ENCODE results near the gene SCPEP1. TPM values are rescaled to one million over a fixed set of nuclear protein-coding genes. Genes with fewer than 3 reads are reported as not detected.
"Not testable (repeated sequence)": the region's sequence is repeated elsewhere in the genome, so short reads cannot be mapped to it uniquely, and the experiment has no call there.

Gene SCPEP1
- total and polyA plus RNA-seq, 2 of the 13 experiments (the other 11 are each of a cell fraction or from before 2014, with no cell fraction given) = 24.3 to 27.3 TPM

GRCh38 chr17:56978441-56979090 is 635 bp downstream of the SCPEP1 start (continued):
- TF ChIP-seq HMGXB4 (CRISPR knock-in tag; IDR thresholded peaks at IDR 0.05; ENCODE audit: borderline replicate concordance in 1 of 2, low read depth in 1 of 2) (no peak), ARNT (IDR thresholded peaks at IDR 0.05) (no peak), ZNF790 (CRISPR knock-in tag; IDR thresholded peaks at IDR 0.05; ENCODE audit: borderline replicate concordance) (no peak; the same call in 1 of the 2 replicates)

GRCh38 chr17:56979091-56979480 is 1.2 kb downstream of the SCPEP1 start:
- Histone ChIP-seq H3K36me3 (replicated peaks in 1 of 2; ENCODE audit: control insufficient read depth in 1 of 2, insufficient read depth in 2 of 2, low read length in 2 of 2) (no peaks in the 10 kb centered on the region), H3K4me2 (ENCODE audit: low read depth, low read length) (peak overlapping the region; percentile 93; the same call in 1 of the 2 replicates), H3K9me3 (ENCODE audit: low read length) (no peaks in the 10 kb centered on the region), H3K4me3 (replicated peaks in 1 of 3; ENCODE audit: insufficient read depth in 1 of 3, low read depth in 2 of 3, low read length in 3 of 3) (no peak overlapping the region), H2AFZ (ENCODE audit: low read length) (peak overlapping the region; percentile 92), H3K4me1 (ENCODE audit: insufficient read depth, low read length) (peaks cover 21% of the 10 kb centered on the region), H3K79me2 (ENCODE audit: insufficient read depth, low read length) (no peaks in the 10 kb centered on the region), H3K9ac (ENCODE audit: insufficient read depth, low read depth, low read length) (no peak overlapping the region), H3K27me3 (ENCODE audit: control insufficient read depth in 1 of 2, insufficient read depth in 2 of 2, low read length in 2 of 2) (peaks cover under 1 to 12% of the 10 kb centered on the region in 2 experiments; a peak in 3 of 5 replicates), H3K27ac (ENCODE audit: extremely low read length, insufficient read depth, low read length) (no peak overlapping the region), H4K20me1 (ENCODE audit: insufficient read depth, low read length) (no peaks in the 10 kb centered on the region)
- no peak for DNase-seq (ENCODE audit: low spot score)
- WGBS (ENCODE audit: low lambda C conversion rate) = 79% methylated on average over 3 of the region's 3 CpGs
- ATAC-seq = no peak
- in situ Hi-C loops (cut with HindIII; ENCODE audit: extremely low pct_ligation_motif_present, low pct_unique_long_range_greater_than_20kb) = no loop called here
- ChIA-PET CTCF (ENCODE audit: low intra/inter-chr PET ratio, low total read pairs) (no interaction called here), POLR2A (interaction anchor here (0.8 to 1.8 kb wide), 2 partner anchors 65 to 107 kb away, joined by 3 to 7 read pairs; partner anchors contain the start of gene TRIM25)
- intact Hi-C loops (cut with micrococcal nuclease; ENCODE audit: unreplicated experiment) = loop anchor here (5.0 kb wide), 1 partner anchor 108 kb away; the partner anchor contains the start of gene AKAP1
- TF ChIP-seq ZNF121 (CRISPR knock-in tag; IDR thresholded peaks at IDR 0.05) (peak; percentile 66; the same call in 1 of the 2 replicates), SKIL (CRISPR knock-in tag; IDR thresholded peaks at IDR 0.05; ENCODE audit: borderline replicate concordance) (no peak), AGO1 (IDR thresholded peaks at IDR 0.05; ENCODE audit: low read depth, low read length, poor library complexity, severe bottlenecking) (no peak)
- BruUV-seq (replicated peaks) = no TSS peak
- peak; percentile 8 for FAIRE-seq

- in situ Hi-C loops (cut with HindIII; ENCODE audit: extremely low pct_ligation_motif_present, low pct_unique_long_range_greater_than_20kb); H3K36me3 ChIP-seq (replicated peaks in 1 of 2; ENCODE audit: control insufficient read depth in 1 of 2, insufficient read depth in 2 of 2, low read length in 2 of 2); H3K79me2 ChIP-seq (ENCODE audit: insufficient read depth, low read length); H4K20me1 ChIP-seq (ENCODE audit: insufficient read depth, low read length); H3K27ac ChIP-seq (ENCODE audit: extremely low read length, insufficient read depth, low read length); DNase-seq (ENCODE audit: low spot score); intact Hi-C loops (cut with micrococcal nuclease; ENCODE audit: unreplicated experiment); BruUV-seq (replicated peaks); H2AFZ ChIP-seq (ENCODE audit: low read length); ATAC-seq; CTCF ChIA-PET (ENCODE audit: low intra/inter-chr PET ratio, low total read pairs); H3K27me3 ChIP-seq (ENCODE audit: control insufficient read depth in 1 of 2, insufficient read depth in 2 of 2, low read length in 2 of 2); H3K9me3 ChIP-seq (ENCODE audit: low read length); H3K9ac ChIP-seq (ENCODE audit: insufficient read depth, low read depth, low read length); H3K4me2 ChIP-seq (ENCODE audit: low read depth, low read length); FAIRE-seq; H3K4me3 ChIP-seq (replicated peaks in 1 of 3; ENCODE audit: insufficient read depth in 1 of 3, low read depth in 2 of 3, low read length in 3 of 3): not testable (repeated sequence)
- H3K4me1 ChIP-seq (ENCODE audit: insufficient read depth, low read length) = peaks cover 25% of the 10 kb centered on the region
- POLR2A ChIA-PET = interaction anchor here (0.7 kb wide), 1 partner anchor 57 kb away, joined by 4 read pairs; no protein-coding TSS in a partner anchor
- WGBS (ENCODE audit: low lambda C conversion rate) = 96% methylated on average over 12 of the region's 12 CpGs
Observed at GRCh38 chr17:56980526-56980925, 2.6 kb downstream of the SCPEP1 start.
